Measurements from ENCODE around the gene PAQR4.

DNA sequence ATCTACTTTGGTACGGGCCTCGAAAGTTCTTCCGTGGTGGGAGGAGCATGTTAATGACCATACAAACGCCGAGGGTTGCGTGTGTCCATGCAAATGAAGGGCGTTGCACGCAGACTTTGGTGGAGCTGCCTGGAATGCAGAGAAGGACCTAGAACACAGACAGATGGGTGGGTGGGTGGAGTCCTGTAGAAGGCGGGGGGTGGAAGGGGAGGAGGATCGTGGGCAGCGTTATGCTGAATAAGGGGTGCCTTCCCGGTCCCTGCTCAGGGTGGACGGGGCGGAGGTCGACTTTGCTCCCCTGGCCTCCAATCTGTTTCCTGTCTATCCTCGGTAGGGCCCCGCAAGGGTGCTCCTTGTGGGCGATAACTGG lies 795 bp upstream of the PAQR4 start:
- TF ChIP-seq POLR2AphosphoS5 (IDR thresholded peaks at IDR 0.05; ENCODE audit: borderline replicate concordance, low read depth, low read length), result no peak
- no peak for TF ChIP-seq EZH2 (IDR thresholded peaks at IDR 0.05)
